Upper lobe of right lung (tissue), 1 donor: ENCODE results near the gene SSBP3. TPM values are rescaled to one million over a fixed set of nuclear protein-coding genes. Genes with fewer than 3 reads are reported as not detected.

Source experiments
- ATAC-seq: fragments of 200-7000 bp; cut with Tn5 transposase; one replicate; pipeline ENCODE4 v1.9.1; 2020; ENCODE audit warnings: mild to moderate bottlenecking, moderate library complexity
- DNase-seq: peaks from one replicate; pipeline ENCODE4 v3.0.0-alpha.2; 2020
- H3K27ac ChIP-seq: fragments of 200-600 bp; one replicate; pipeline ENCODE4 v1.8.0; 2022
- H3K27me3 ChIP-seq: fragments of 200-600 bp; one replicate; pipeline ENCODE4 v1.8.0; 2022; ENCODE audit warnings: mild to moderate bottlenecking
- H3K36me3 ChIP-seq: fragments of 200-600 bp; one replicate; pipeline ENCODE4 v1.8.0; 2022
- H3K4me1 ChIP-seq: fragments of 200-600 bp; one replicate; pipeline ENCODE4 v1.8.0; 2022
- H3K4me3 ChIP-seq: fragments of 200-600 bp; one replicate; pipeline ENCODE4 v1.8.0; 2022; ENCODE audit warnings: mild to moderate bottlenecking
- H3K9me3 ChIP-seq: fragments of 200-600 bp; one replicate; pipeline ENCODE4 v1.8.0; 2022
- CTCF ChIP-seq: fragments of 200-600 bp; IDR thresholded peaks from one replicate; pipeline ENCODE4 v1.8.0; 2022; ENCODE audit warnings: antibody characterized with exemption
- intact Hi-C: fragments of 100-400 bp; cut with DNase I; formaldehyde crosslinking; loops from one replicate; pipeline ENCODE4 v1.11.0; 2022
- total RNA-seq: library from RNA; stranded (reverse); fragmentation: NEBNext Ultra II Directional; extraction: Animal tissue kit (Norgen Biotek cat#: 25700); gene quantifications from one replicate; pipeline ENCODE4 v1.2.1, GENCODE V29; 2021
- donor health status: DM: no; HTN: yes; CAD: no; lungs with severe emphysema.

The SSBP3 gene
- total RNA-seq, 1 donor from 2014 or later, result 40.4 TPM

GRCh38 chr1:54335011-54335754, 71.0 kb downstream of the SSBP3 start:
- DNase-seq, result no peak
- H3K27ac ChIP-seq, result peak overlapping the region; percentile 67
- TF ChIP-seq CTCF, result no peak

GRCh38 chr1:54332781-54333585, 73.2 kb downstream of the SSBP3 start:
- DNase-seq, result no peak
- Histone ChIP-seq H3K9me3 (no peaks in the 10 kb centered on the region), H3K4me1 (peaks cover 68% of the 10 kb centered on the region), H3K27ac (peak overlapping the region; percentile 67), H3K36me3 (no peaks in the 10 kb centered on the region), H3K27me3 (no peaks in the 10 kb centered on the region), H3K4me3 (no peak overlapping the region)
- no peak for TF ChIP-seq CTCF
- intact Hi-C loops, result no loop called here
- no peak for ATAC-seq

More at GRCh38 chr1:54335011-54335754, 71.0 kb downstream of the SSBP3 start:
- Histone ChIP-seq H3K9me3 (no peaks in the 10 kb centered on the region), H3K27me3 (no peaks in the 10 kb centered on the region), H3K36me3 (no peaks in the 10 kb centered on the region), H3K4me3 (peak overlapping the region; percentile 14), H3K4me1 (peaks cover 52% of the 10 kb centered on the region)
- intact Hi-C loops, result no loop called here
- ATAC-seq, result peak; percentile 30

GRCh38 chr1:54331843-54332463, 74.2 kb downstream of the SSBP3 start:
- H3K4me1 ChIP-seq, result peaks cover 75% of the 10 kb centered on the region
- ATAC-seq, result no peak
- no peak overlapping the region for H3K4me3 ChIP-seq
- DNase-seq, result no peak
- H3K27me3 ChIP-seq, result no peaks in the 10 kb centered on the region
- no peak for TF ChIP-seq CTCF
- peak overlapping the region; percentile 67 for H3K27ac ChIP-seq
- H3K9me3 ChIP-seq, result no peaks in the 10 kb centered on the region
- intact Hi-C loops, result no loop called here
- no peaks in the 10 kb centered on the region for H3K36me3 ChIP-seq

GRCh38 chr1:54331091-54331772, 75.0 kb downstream of the SSBP3 start:
- Histone ChIP-seq H3K4me1 (peaks cover 80% of the 10 kb centered on the region), H3K27me3 (no peaks in the 10 kb centered on the region), H3K27ac (no peak overlapping the region), H3K4me3 (no peak overlapping the region), H3K36me3 (no peaks in the 10 kb centered on the region), H3K9me3 (no peaks in the 10 kb centered on the region)
- intact Hi-C loops, result no loop called here
- DNase-seq (no peak), ATAC-seq (no peak)
- TF ChIP-seq CTCF, result no peak

- Histone ChIP-seq H3K36me3 (no peaks in the 10 kb centered on the region), H3K27ac (no peak overlapping the region), H3K27me3 (no peaks in the 10 kb centered on the region), H3K4me1 (peaks cover 73% of the 10 kb centered on the region), H3K9me3 (no peaks in the 10 kb centered on the region), H3K4me3 (no peak overlapping the region)
- ATAC-seq, result no peak
- intact Hi-C loops, result no loop called here
- no peak for TF ChIP-seq CTCF
- DNase-seq, result no peak
Measured at GRCh38 chr1:54329312-54330003, 76.7 kb downstream of the SSBP3 start.
